NCI-H128 (cell line): ENCODE measurements around the gene SORBS1.
A peak's percentile ranks its signal among the peaks of the same experiment; 100 is the strongest.

ENCODE experiments used
- DNase-seq: peaks from one replicate; lab custom pipeline; 2025; ENCODE audit not compliant: unreplicated experiment; lab: John Stamatoyannopoulos, UW

Gene SORBS1

DNA sequence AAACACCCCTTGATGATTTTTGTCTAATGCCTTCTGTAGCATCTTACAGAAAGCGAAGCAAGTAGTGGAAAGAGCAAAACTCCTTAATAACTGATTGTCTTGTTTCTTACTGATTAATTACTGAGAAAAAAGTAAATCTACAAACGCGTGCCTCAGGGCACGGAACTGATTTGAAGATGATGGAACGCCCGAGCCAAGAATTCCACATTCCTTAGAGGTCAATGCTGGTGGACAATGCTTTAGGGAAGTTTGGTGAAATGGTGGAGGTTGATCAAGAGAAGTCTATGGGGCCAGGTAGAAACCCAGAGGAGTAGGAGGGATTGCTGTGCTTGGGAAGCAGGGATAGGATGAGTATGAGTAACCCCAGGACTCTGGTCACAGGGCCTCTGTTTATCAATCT lies 5.0 kb upstream of the SORBS1 start:
- no peak for DNase-seq

DNA sequence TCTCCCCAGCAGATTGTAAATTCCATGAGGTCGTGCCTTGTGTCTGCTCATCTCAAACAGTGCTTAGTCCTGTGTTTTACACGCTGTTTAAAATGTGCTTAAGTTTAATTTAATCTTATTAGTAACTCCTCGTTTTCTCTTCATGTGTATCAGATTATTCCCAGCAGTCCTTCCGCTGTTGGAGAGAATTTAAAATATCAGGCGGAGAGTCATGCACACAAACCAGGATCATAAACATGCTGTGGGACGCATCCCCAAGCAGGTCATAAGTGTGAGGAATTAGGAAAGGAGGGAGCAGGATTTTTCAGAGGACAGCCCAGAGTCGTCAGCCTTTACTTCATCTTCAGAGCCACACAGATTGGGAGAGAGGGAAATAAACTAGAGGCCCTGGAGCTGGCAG lies 4.2 kb upstream of the SORBS1 start:
- no peak for DNase-seq

DNA sequence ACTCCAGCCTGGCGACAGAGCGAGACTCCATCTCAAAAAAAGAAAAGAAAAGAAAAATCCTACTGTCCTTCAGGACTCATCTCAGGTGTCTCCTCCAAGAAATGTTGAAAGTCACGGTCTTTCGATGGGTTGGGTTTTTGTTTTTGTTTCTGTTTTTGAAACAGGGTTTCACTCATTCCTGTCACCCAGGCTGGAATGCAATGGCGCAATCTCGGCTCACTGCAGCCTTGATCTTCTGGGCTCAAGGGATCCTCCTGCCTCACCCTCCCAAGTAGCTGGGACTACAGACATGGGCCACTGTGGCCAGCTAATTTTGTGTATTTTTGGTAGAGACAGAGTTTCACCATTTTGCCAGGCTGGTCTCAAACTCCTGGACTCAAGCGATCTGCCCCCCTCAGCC lies 3.1 kb upstream of the SORBS1 start:
- DNase-seq: no peak

DNA sequence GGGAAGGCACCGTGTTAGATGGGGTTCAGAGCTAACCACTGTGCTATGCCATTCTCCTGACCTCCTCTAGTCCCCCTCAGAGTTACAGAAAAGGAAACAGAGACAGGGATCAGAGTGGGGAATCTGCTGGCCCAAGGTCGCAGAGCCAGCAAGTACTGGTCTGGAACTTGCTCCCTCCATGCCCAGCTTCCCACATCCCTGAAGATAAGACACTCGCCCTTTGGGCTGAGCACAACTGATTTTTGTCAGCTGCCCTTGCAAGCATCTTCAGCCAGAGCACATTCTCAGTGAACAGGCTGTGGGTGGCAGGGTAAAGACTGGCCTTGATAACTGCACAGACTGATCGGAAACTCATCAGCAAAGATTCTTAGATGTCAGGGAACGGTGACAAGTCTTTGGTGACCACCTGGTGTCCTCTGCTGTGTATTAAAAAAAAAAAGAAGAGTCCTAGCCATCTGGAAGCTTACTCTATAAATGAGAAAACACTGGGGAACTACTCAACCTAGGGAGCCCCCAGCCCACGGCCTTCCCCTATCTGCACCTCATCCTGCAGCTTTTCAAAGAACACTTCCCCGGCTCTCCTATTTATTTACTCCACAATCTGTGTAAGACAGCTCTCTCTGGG lies 1.3 kb upstream of the SORBS1 start:
- DNase-seq: no peak

DNA sequence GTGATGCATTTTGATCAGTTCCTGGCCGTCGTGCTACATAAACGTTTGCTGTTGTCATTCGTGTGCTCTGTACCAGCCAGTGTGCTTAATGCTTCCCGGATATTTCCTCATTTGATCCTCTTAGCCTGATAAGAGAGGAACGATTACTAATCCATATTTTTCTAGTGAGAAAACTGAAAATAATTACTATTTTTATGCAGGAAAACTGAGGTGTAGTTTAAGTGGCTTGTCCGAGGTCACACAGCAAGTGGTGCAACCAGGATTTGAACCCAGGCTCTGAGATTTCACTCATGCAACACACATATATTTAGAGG lies 650 bp upstream of the SORBS1 start:
- DNase-seq: no peak

DNA sequence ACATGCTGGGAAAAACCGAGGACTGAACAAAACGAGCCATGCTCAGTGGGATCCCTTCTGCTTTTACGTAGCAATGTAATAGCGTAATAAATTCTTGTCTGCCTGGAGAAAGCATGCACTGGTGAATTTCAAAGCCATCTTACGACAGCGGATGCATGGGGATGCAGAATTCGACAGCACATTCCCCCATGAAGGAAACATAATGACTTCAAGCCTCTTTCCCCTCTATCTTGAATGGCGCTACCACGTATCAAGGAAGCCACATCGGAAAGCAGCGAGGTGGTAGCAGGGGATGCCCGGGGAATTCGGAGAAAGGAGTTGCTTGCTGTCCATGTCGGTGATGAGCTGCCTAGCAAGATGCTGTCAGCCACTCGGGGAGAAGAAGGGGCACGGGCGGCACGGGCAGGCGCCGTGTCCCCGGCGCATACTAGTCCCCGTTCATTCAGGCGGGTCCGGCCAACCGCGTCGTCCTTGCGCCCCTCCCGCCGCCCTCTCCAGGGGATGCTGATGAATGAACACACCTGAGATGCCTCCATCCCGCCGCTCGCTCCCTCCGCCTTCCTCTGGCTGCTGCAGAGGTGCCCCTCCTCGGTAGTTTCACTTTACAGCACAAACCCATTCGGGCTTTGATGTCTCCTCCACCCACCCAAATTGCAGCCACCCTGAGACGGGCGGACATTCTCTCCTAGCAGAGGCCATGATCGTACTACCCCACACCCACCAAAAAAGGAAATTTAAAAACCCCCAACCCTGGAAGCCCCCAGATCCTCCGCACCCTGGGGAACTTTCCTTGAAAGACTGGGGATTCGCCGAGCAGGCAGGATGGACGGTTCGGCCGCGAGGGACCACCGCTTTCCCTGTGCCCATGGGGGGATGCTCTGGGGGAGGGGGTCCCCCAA lies 644 bp downstream of the SORBS1 start:
- peak; percentile 5 for DNase-seq

DNA sequence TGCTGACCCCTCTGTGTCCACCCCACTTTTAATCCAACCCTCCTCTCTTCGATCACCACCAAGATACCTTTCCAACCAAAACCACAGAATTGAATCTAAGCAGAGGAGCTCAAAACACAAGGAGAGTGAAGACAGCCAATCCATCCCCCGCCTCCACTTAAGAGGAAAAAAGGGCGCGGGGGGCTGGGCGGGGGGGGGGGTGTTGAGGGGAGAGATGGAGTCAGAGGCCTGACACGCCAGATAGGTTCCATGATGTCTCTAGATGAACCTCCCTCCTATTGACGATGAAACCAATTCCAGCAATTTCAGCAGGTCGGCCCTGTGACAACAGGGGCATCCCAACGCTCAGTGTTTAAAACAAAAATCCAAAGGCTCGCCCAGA lies 1.3 kb downstream of the SORBS1 start:
- DNase-seq: no peak

DNA sequence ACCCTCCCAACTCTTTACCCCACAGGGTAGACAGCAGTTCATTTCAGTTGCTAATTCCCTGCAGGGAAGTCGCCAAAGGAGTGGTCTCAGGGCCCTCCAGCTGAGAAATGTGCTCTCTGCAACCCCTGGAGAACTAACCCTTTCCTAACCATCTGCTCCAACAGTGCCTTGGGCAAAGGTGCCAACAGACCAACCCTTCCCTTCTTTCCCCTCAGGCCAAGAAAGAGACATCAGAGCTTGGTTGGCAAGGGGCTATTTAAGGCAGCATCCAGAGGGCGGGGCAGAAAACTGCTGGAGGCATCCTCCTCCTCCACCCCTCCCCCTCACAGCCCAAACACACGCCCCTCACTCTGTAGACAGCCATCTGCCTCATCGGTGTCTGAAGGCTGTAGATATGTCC lies 1.7 kb downstream of the SORBS1 start:
- DNase-seq: no peak

DNA sequence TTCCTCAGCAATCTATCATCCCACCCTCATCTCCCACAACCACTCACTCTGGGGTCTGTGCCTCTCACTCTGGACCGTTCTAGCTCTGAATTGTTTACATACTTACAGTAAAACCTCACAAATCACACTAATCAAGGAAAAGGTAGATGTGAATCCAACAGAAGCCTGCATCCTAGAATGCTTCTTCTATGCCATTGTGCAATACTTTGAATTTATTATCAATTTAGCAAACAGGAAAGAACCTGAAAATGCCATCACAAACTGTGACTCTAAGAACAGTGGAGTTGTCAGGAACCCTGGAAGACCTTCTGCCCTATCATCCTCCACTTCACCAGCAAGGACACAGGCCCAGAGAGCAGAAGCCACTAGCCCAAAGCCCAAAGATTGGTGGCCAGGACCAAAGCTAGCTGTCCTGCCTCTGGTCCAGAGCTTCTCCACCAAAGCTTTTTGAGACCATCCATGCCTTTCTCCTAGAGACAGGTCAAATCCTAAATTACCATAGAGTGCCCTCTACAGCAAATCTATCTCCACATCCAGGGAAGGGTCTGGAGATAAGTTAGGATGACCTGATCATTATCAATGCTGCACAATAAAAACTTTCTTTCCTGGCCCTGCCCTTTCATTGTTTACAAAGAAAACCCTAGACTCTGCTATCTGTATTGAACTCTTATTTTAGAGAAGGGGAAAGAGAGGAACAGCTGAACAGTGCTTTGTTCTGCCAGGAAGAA lies 2.4 kb downstream of the SORBS1 start:
- no peak for DNase-seq

DNA sequence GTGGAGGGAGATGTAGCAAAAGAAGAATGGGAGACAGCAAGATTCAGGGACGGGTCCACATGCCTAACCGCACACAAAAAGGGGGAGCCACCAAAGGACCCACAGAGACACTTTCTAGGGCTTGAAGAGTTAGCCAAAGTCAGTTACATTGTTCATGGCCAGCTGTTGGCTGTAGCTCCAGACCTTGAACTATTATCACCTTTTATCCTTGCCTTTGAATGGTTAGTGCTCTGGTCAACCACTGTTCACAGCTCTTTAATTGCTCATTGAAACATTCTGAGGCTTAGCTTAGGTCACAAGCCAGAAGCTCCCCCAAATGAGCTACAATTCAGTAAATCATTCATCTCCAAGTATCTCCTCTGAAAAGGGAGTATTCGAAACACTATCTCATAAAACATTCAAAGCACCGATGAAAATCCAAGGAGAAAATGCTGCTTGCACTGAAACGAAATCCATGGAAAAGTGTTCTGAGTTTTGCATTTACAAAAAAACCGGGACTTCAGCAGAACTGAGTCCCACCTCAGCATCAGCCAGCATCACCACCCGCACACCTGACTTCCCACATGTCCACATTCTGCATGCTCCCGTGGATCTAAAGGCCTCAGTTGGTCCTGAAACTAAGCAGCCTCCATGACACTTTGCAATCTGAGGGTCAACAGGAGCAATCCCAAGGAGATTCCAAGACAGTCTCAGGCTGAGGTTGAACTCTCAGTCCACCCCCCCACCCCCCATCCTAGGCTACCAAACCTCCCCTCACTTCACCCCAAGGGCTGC lies 4.0 kb downstream of the SORBS1 start:
- DNase-seq: no peak

DNA sequence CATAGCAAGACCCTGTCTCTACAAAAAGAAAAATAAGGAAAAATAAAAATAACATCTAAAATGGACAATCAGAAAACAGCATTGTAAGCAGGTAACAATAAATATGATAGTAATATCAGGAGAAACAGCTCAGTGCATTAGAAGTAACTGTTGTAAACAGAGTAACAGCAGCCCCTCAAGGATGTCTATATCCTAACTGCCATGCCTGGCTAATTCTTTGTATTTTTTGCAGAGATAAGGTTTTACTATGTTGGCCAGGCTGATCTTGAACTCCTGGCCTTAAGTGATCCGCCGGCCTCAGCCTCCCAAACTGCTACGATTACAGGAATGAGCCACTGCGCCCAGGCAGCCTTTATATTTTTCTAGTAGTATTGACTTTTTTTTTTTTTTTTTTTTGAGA lies 7.5 kb downstream of the SORBS1 start:
- DNase-seq: no peak

DNA sequence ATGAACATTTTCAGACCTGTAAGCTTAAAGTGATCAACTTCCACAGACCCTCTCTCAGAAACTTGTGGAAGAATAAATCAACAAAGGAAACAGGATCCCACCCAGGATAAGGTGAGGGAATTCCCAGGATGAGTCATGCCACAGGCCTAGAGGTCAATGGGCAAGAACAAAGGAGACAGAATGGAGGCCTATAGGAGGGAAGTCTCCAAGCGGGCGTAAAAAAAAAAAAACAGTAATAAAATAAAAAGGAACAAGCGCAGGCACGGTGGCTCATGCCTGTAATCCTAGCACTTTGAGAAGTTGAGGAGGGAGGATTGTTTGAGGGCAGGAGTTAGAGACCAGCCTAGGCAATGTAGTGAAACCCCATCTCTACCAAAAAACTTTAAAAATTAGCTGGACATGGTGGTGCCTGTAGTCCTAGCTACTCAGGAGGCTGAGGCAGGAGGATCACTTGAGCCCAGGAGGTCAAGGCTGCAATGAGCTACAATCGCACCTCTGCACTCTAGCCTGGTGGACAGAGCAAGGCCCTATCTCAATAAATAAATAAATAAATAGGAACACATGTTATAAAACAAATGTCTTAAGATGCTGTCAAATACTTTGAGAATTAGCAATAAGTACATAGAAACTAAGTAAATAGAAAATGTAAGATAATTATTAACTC lies 8.4 kb downstream of the SORBS1 start:
- no peak for DNase-seq

DNA sequence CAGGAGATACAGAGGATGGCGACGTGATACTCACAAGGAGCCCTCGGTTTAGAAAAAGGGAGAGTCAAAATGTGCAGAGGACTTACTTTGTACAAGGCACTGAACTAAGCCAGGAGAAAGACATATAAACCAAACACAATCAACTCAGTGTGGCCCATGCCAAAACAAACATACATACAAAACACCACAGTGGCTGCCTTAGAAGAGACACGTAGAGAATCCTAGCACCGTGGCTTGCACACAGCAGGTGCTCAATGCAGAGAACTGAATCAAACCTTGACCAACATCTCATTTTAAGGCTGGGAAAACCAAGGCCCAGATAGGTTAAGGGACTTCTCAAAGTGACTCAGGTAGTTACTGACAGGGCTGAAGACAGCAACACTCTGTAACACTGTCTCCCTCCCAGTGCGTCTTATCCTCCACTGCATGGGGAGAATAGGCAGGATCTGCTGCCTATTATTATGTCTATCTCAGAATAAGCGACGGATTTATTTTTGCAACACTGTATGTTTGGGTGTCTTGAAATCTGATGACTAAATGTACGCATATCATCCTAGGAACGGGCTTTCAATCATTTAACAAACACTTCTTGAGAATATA lies 11.0 kb downstream of the SORBS1 start:
- no peak for DNase-seq

DNA sequence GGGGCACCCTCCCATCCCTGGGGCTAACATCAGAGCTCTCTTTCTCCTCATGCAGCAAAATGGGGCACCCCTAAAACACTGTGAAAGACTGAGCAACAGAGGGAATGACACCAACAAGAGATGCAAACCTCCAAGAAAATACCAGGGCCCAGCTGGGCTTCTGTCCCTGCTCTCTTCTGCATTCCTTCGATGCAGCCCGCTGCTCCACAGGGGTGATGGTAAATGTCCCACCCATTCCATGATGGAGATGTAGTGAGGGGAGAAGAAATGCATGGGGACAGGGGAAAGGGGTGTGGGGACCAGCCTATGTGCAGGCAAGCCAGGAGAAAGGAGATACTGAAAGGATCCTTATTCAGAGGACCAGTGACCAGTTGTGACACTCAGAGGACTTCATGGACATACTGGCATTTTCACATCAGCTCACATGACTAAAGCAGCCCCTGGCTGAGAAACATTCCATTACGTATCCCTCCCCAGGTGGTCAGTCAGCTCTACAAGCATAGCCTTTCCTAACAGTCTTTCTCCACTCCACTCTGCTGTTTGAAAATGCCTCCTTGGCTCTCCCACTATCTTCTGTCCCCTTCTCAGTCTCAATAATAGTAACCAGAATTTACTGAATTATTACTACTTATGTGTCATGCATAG lies 13.3 kb downstream of the SORBS1 start:
- DNase-seq: no peak

DNA sequence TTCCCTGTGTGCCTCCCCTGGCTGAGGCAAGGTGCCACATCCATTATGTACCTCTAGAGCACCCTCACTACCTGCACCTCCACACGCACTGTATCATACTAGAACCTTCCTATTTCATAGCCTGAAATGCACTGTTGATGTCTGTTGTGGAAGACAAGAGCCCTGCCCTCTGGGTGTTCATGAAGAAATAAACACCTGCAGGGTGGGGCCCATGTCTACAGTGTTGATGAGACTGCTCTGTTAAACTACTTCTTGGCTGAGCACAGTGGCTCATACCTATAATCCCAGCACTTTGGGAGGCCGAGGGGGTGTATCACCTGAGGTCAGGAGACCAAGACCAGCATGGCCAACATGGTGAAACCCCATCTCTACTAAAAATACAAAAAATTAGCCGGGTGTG lies 14.0 kb downstream of the SORBS1 start:
- DNase-seq: no peak

DNA sequence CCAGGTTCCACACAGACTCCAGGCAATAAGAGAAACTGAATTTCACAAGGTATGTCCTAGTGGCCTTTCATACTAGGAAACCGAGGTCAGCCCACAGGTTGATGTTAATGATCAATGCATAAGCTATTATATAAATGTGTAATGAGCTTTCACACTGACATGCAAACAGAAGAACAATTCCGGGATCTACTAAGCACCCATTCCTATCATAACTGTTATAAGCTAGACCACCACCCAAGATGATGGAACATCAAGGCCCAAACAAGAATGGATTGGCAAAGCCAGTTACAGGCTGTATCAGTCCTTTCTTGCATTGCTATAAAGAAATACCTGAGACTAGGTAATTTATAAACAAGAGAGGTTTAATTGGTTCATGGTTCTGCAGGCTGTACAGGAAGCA lies 15.2 kb downstream of the SORBS1 start:
- no peak for DNase-seq

DNA sequence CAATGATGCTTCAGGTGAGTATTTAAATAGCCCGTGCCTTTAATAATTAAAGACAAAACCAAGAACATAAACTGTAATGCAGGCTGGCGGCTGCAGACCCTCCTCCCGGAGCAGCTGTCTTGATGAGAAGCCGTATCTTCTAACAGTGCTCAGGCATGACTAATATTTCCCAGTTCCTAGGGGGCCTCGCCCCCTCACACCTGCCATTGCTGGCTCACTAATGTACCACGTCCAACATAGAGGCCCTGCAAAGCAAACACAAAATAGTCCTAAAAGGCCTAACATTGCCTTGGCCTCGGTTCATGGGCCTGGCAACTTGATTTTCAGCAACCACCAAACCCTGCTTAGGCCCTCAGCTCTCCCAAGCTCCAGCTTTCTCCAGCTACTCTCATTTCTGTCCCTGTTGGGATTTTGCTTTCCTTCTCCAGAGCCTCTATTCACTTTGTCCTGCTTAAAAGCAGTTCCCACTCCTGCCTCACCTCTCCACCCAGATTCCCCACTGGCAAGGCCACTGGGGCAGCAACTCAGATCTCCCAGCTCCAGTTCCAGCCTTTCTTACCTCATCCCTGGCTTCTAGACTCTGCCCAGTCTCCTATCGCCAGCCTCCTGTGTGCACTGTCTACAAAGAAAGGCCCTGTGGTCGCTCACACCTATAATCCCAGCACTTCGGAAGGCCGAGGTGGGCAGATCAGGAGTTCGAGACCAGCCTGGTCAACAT lies 16.2 kb downstream of the SORBS1 start:
- no peak for DNase-seq

DNA sequence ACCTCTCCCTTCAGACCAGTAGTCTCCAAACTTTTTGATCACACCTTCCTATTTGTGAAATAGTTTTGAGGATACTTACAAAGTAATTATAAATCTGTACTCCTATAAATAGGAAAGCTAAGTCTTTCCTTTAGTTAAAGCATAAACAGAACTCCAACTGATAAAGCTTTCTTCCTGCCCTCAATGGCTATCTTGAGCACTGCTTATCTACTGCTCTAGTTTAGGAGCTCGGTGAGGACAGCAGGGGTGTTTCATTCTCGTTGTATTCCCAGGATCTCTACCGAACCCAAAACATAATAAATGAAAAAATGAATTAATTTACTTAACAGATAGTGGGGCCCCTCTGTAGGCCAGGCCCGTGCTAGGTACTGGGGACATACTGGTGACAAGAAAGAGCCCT lies 17.7 kb downstream of the SORBS1 start:
- no peak for DNase-seq

DNA sequence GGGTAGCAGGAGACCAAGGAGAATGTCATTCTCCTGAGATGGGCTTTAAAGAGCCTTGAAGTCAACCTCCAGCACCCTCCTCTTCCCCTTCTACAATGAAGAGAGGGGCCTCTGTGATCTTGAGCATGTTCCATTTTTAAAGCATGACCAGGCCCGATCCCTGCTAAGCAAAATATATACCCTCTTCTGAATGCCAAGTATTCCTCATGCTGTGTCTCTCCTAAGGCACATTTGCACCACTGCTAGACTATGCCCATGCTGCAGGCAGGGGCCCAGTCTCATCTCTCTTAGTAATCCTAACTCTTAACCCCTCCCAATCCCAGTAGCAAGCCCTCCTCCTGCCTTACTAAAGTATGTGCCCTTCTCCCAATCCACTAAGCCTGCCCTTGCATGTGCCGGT lies 18.4 kb downstream of the SORBS1 start:
- DNase-seq: no peak
